Fibroblast of lung (primary cell): ENCODE measurements around the gene GART.

Experiments used
- EZH2 ChIP-seq: IDR thresholded peaks from 2 replicates; pipeline ENCODE4 v1.5.1; 2012; ENCODE audit warnings: low read length, control low read depth, mild to moderate bottlenecking; ENCODE audit errors: missing control alignments
- TF ChIP-seq, protein P1 (sequence below), 2 donors: IDR thresholded peaks in 1 of 2; conservative IDR thresholded peaks in 1 of 2; 1 replicate in 1 of 2; 2 replicates in 1 of 2; pipeline ENCODE4 v1.5.1; 2011 to 2012; ENCODE audit warnings: low read length in 2 of 2, control low read depth in 1 of 2, inconsistent platforms in 1 of 2, low read depth in 1 of 2, mild to moderate bottlenecking in 1 of 2

DNA sequence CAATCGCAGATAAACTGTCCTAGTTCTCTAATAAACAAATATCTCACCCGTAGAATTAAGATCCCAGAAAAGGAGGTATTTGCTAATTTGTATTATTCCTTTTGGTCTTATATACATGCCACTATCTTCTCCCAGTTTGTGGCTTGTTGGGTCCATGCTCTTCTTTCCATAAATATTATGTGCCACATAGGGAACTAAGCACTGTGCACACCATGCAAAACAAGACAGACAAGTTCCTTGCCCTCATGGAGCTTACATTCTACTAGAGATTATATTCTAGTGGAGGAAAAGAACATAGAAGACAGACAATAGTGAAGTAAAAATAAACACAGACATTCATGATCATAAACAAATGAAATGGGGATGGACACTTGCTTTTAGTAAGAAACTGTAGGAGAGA, 4.7 kb downstream of the GART start:
- TF ChIP-seq EZH2, result no peak
- TF ChIP-seq, protein P1, sequence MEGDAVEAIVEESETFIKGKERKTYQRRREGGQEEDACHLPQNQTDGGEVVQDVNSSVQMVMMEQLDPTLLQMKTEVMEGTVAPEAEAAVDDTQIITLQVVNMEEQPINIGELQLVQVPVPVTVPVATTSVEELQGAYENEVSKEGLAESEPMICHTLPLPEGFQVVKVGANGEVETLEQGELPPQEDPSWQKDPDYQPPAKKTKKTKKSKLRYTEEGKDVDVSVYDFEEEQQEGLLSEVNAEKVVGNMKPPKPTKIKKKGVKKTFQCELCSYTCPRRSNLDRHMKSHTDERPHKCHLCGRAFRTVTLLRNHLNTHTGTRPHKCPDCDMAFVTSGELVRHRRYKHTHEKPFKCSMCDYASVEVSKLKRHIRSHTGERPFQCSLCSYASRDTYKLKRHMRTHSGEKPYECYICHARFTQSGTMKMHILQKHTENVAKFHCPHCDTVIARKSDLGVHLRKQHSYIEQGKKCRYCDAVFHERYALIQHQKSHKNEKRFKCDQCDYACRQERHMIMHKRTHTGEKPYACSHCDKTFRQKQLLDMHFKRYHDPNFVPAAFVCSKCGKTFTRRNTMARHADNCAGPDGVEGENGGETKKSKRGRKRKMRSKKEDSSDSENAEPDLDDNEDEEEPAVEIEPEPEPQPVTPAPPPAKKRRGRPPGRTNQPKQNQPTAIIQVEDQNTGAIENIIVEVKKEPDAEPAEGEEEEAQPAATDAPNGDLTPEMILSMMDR (conservative IDR thresholded peaks at IDR 0.05 in 1 of 2, IDR thresholded peaks at IDR 0.05 in 1 of 2; ENCODE audit: low read depth in 1 of 2, low read length in 2 of 2), result no peak
